ENCODE measurements around the gene MAP2. TPM values are rescaled to one million over a fixed set of nuclear protein-coding genes. Genes with fewer than 3 reads are reported as not detected.

The MAP2 gene
- total and polyA plus RNA-seq, 2 donors (not counting 3 experiments of a cell fraction or from before 2014, with no cell fraction given): 19.4 to 46.1 TPM

DNA sequence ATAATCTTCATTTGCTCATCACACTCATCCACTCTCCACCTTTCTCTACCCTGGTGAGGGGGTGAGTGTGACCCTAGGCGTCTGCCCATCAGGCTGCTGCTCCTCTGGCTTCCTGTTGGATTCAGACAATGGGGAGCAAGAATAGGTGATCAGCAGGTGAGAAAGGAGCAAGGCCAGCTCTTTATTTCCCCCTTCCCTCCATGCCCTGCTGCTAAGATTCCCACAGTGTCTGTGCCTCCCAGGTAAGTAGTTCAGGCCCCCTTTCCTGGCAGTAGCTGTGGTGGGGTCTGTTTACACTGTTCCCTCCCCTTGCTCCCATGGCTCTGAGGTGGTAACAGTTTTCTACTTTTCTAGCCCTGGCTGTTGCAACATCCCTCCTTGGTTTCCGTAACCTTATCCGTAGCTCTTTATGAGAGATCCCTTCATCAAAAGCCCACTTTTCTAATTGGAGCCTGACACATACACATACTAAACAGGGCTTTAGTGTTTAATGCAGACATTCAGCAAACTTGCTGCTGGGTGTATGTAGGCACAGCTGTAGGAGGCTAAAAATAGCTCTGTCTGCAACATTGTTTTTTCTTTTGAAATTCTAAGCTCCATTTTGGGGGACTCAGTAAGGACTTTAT is 27.5 kb downstream of the MAP2 start:
- no peaks in the 10 kb centered on the region for H3K27me3 ChIP-seq (ENCODE audit: control insufficient read depth in 2 of 2, insufficient read depth in 2 of 2, low read length in 2 of 2)
- intact Hi-C loops (cut with micrococcal nuclease): no loop called here
- no peak overlapping the region for H3K4me2 ChIP-seq (ENCODE audit: insufficient read depth, low read length)
- ChIA-PET POLR2A (no interaction called here), CTCF (interaction anchor here (0.7 to 1.3 kb wide), 3 partner anchors 19 to 28 kb away, joined by 3 to 5 read pairs (median 4); partner anchors contain the start of gene MAP2)
- no peaks in the 10 kb centered on the region for H4K20me1 ChIP-seq (replicated peaks; ENCODE audit: control insufficient read depth, extremely low read depth, insufficient read depth, low read length)
- H2AFZ ChIP-seq (ENCODE audit: low read depth, low read length): no peak overlapping the region
- H3K27ac ChIP-seq (ENCODE audit: insufficient read depth, low read depth, low read length): no peak overlapping the region
- H3K4me1 ChIP-seq (ENCODE audit: control insufficient read depth, extremely low read depth, insufficient read depth, low read length): no peaks in the 10 kb centered on the region
- no peak overlapping the region for H3K9ac ChIP-seq (replicated peaks; ENCODE audit: extremely low read depth, insufficient read depth, low read length)
- no peak for DNase-seq (ENCODE audit: low read depth, low spot score)
- FAIRE-seq: no peak
- no TSS peak for BruUV-seq (replicated peaks)
- no peak for TF ChIP-seq JUN (IDR thresholded peaks at IDR 0.05; ENCODE audit: borderline replicate concordance, insufficient read depth, insufficient read length, low read depth)
- TF ChIP-seq, protein P1, sequence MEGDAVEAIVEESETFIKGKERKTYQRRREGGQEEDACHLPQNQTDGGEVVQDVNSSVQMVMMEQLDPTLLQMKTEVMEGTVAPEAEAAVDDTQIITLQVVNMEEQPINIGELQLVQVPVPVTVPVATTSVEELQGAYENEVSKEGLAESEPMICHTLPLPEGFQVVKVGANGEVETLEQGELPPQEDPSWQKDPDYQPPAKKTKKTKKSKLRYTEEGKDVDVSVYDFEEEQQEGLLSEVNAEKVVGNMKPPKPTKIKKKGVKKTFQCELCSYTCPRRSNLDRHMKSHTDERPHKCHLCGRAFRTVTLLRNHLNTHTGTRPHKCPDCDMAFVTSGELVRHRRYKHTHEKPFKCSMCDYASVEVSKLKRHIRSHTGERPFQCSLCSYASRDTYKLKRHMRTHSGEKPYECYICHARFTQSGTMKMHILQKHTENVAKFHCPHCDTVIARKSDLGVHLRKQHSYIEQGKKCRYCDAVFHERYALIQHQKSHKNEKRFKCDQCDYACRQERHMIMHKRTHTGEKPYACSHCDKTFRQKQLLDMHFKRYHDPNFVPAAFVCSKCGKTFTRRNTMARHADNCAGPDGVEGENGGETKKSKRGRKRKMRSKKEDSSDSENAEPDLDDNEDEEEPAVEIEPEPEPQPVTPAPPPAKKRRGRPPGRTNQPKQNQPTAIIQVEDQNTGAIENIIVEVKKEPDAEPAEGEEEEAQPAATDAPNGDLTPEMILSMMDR (IDR thresholded peaks at IDR 0.05; ENCODE audit: extremely low read depth in 1 of 2, insufficient read depth in 1 of 2, low read depth in 1 of 2, low read length in 2 of 2): no peak
- no peak for TF ChIP-seq POLR2A (IDR thresholded peaks at IDR 0.05; ENCODE audit: low read depth, low read length)
- TF ChIP-seq POLR2AphosphoS5 (IDR thresholded peaks at IDR 0.05; ENCODE audit: insufficient read depth, low read depth, low read length): no peak
- TF ChIP-seq EZH2 (IDR thresholded peaks at IDR 0.05; ENCODE audit: borderline replicate concordance, low read depth, low read length, severe bottlenecking): no peak
- TF ChIP-seq, protein P2, sequence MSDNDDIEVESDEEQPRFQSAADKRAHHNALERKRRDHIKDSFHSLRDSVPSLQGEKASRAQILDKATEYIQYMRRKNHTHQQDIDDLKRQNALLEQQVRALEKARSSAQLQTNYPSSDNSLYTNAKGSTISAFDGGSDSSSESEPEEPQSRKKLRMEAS (IDR thresholded peaks at IDR 0.05; ENCODE audit: insufficient read depth, insufficient read length): no peak
- no peak for TF ChIP-seq FOS (IDR thresholded peaks at IDR 0.05; ENCODE audit: borderline replicate concordance, insufficient read depth, low read length)
- no peak for TF ChIP-seq MYC (IDR thresholded peaks at IDR 0.05; ENCODE audit: low read depth, low read length)
- no peak for TF ChIP-seq GATA2 (IDR thresholded peaks at IDR 0.05; ENCODE audit: insufficient read depth, insufficient read length, low read depth, low read length)
- H3K9me3 ChIP-seq (replicated peaks; ENCODE audit: control insufficient read depth, insufficient read depth, low read length): no peaks in the 10 kb centered on the region
- no peaks in the 10 kb centered on the region for H3K79me2 ChIP-seq (ENCODE audit: control insufficient read depth, insufficient read depth, low read length)
- dilution Hi-C loops (cut with MboI; ENCODE audit: extremely low pct_ligation_motif_present, low sequenced_read_pairs): no loop called here
- H3K9me1 ChIP-seq (replicated peaks; ENCODE audit: control insufficient read depth, extremely low read depth, insufficient read depth, low read length): no peaks in the 10 kb centered on the region
- no peak overlapping the region for H3K4me3 ChIP-seq (replicated peaks in 1 of 3; ENCODE audit: insufficient read depth in 1 of 3, low read depth in 1 of 3, low read length in 3 of 3)
- no peaks in the 10 kb centered on the region for H3K36me3 ChIP-seq (ENCODE audit: control insufficient read depth in 2 of 2, extremely low read depth in 1 of 2, insufficient read depth in 2 of 2, low read length in 2 of 2)

All from endothelial cell of umbilical vein (primary cell).